Osteocyte (in vitro differentiated cells): ENCODE data around the gene ENTPD7. TPM values are rescaled to one million over a fixed set of nuclear protein-coding genes. Genes with fewer than 3 reads are reported as not detected.

Source experiments
- DNase-seq: peaks from one replicate; pipeline ENCODE4 v3.0.0; 2021; ENCODE audit warnings: mixed read lengths; ENCODE audit not compliant: unreplicated experiment; ENCODE audit errors: extremely low spot score
- H3K27ac Mint-ChIP-seq: one replicate; pipeline ENCODE4 v1.8.0; 2021; ENCODE audit warnings: mild to moderate bottlenecking, mixed read lengths; ENCODE audit not compliant: unreplicated experiment
- H3K27me3 Mint-ChIP-seq: one replicate; pipeline ENCODE4 v1.8.0; 2021; ENCODE audit warnings: mixed read lengths; ENCODE audit not compliant: unreplicated experiment
- H3K36me3 Mint-ChIP-seq: one replicate; pipeline ENCODE4 v1.8.0; 2021; ENCODE audit warnings: mixed read lengths; ENCODE audit not compliant: unreplicated experiment
- H3K4me1 Mint-ChIP-seq: one replicate; pipeline ENCODE4 v1.8.0; 2021; ENCODE audit warnings: mixed read lengths; ENCODE audit not compliant: unreplicated experiment
- H3K4me3 Mint-ChIP-seq: one replicate; pipeline ENCODE4 v1.8.0; 2021; ENCODE audit warnings: mild to moderate bottlenecking, moderate library complexity, mixed read lengths; ENCODE audit not compliant: unreplicated experiment
- H3K9me3 Mint-ChIP-seq: one replicate; pipeline ENCODE4 v1.8.0; 2021; ENCODE audit warnings: mixed read lengths; ENCODE audit not compliant: unreplicated experiment
- CTCF ChIP-seq: fragments of 200-600 bp; sonication (generic); IDR thresholded peaks from 2 replicates; pipeline ENCODE4 v1.5.0; 2021; ENCODE audit warnings: antibody characterized with exemption, mild to moderate bottlenecking, moderate library complexity
- total RNA-seq: library from RNA; stranded (reverse); gene quantifications from 2 replicates; pipeline ENCODE4 v1.2.1, GENCODE V29; 2021

ENTPD7 gene
- total RNA-seq, 1 donor from 2014 or later: 21.7 TPM

- peak; percentile 55 for TF ChIP-seq CTCF
- no peak overlapping the region for H3K4me3 Mint-ChIP-seq
- H3K9me3 Mint-ChIP-seq: no peaks in the 10 kb centered on the region
- H3K27ac Mint-ChIP-seq: no peak overlapping the region
- DNase-seq: no peak
- peaks cover 33% of the 10 kb centered on the region for H3K36me3 Mint-ChIP-seq
- H3K4me1 Mint-ChIP-seq: peaks cover 11% of the 10 kb centered on the region
- H3K27me3 Mint-ChIP-seq: no peaks in the 10 kb centered on the region
These were observed 51.9 kb downstream of the ENTPD7 start for GRCh38 chr10:99711129-99711719.

DNA sequence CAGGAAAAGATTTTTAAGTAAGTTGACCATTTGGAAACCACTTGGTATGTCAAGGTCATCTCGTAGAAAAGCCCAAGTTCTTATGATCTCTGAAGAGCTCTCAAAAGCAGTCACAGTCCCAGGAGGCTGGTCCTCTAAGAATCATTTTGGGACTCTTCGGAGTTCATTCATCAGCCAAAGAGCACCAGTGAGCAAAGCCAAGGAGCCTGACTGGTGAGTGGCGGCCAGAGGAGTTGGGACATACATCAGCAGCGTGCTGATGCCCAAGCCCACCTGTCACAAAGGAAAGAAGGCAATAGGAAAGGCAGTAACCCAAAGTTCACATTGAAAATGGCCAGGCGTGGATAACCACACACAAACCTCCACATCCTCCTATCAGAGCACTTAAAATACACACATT, 55.1 kb downstream of the ENTPD7 start:
- peaks cover 43% of the 10 kb centered on the region for H3K36me3 Mint-ChIP-seq
- no peak for DNase-seq
- H3K9me3 Mint-ChIP-seq: no peaks in the 10 kb centered on the region
- H3K4me3 Mint-ChIP-seq: no peak overlapping the region
- peak overlapping the region; percentile 10 for H3K27ac Mint-ChIP-seq
- no peaks in the 10 kb centered on the region for H3K27me3 Mint-ChIP-seq
- TF ChIP-seq CTCF: no peak
- peaks cover 6% of the 10 kb centered on the region for H3K4me1 Mint-ChIP-seq

DNA sequence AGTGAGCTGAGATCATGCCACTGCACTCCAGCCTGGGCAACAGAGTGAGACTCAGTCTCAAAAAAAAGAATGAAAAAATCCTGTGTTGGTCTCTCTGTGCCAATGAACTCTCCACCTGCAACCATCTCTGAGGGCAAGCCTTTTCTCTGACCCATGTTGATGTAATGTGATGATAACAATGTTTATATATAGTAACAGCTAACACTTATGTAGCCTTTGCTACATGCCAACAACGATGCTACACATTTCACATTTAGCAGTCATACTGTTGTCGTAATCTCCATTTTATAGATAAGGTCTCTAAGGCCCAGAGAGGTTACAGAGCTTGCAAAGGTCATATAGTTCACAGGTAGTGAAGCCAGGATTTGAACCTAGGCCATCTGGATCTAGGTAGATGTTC, 61.1 kb downstream of the ENTPD7 start:
- Mint-ChIP-seq H3K27me3 (no peaks in the 10 kb centered on the region), H3K4me3 (no peak overlapping the region), H3K36me3 (peaks cover 49% of the 10 kb centered on the region), H3K27ac (no peak overlapping the region), H3K9me3 (no peaks in the 10 kb centered on the region), H3K4me1 (no peaks in the 10 kb centered on the region)
- no peak for DNase-seq
- TF ChIP-seq CTCF: no peak

DNA sequence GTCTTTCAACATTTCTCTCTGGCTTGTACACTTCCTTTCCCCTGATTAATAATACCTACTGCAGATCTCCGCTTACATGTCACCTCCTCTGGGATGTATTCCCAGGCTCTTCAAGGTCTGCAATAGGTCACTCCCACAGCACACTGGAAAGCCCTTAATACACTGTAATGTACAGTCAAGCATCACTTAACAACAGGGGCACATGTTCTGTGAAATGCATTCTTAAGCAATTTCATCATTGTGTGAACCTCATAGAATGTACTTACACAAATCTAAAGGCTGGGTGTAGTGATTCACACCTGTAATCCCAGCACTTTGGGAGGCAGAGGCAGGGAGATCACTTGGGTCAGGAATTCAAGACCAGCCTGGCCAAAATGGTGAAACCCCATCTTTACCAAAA, 70.7 kb downstream of the ENTPD7 start:
- peaks cover 23% of the 10 kb centered on the region for H3K4me1 Mint-ChIP-seq
- H3K4me3 Mint-ChIP-seq: no peak overlapping the region
- H3K27ac Mint-ChIP-seq: no peak overlapping the region
- no peaks in the 10 kb centered on the region for H3K27me3 Mint-ChIP-seq
- no peak for DNase-seq
- H3K9me3 Mint-ChIP-seq: no peaks in the 10 kb centered on the region
- no peak for TF ChIP-seq CTCF
- peaks cover 25% of the 10 kb centered on the region for H3K36me3 Mint-ChIP-seq

GRCh38 chr10:99731306-99732032, 72.2 kb downstream of the ENTPD7 start:
- no peak for DNase-seq
- Mint-ChIP-seq H3K27me3 (no peaks in the 10 kb centered on the region), H3K27ac (peak overlapping the region; percentile 99), H3K4me3 (peak overlapping the region; percentile 100), H3K36me3 (peaks cover 25% of the 10 kb centered on the region), H3K4me1 (peaks cover 23% of the 10 kb centered on the region), H3K9me3 (no peaks in the 10 kb centered on the region)
- TF ChIP-seq CTCF: no peak
